Naive thymus-derived CD4-positive, alpha-beta T cell (primary cell): Measurements from ENCODE around the gene LILRA1. TPM values are rescaled to one million over a fixed set of nuclear protein-coding genes. Genes with fewer than 3 reads are reported as not detected.

ENCODE experiments used
- ATAC-seq: fragments of 150-1000 bp; cut with Tn5 transposase; 2 replicates; pipeline ENCODE4 v1.10.0; 2021; ENCODE audit warnings: mild to moderate bottlenecking, moderate library complexity
- CTCF ChIA-PET: fragments of 350-600 bp; sonication (Branson Sonifier 250); formaldehyde crosslinking; loops from one replicate; lab custom pipeline; 2021; ENCODE audit warnings: antibody characterized with exemption; lab: Charles Lee
- POLR2A ChIA-PET: fragments of 350-600 bp; sonication (Branson Sonifier 250); formaldehyde crosslinking; loops from one replicate; lab custom pipeline; 2021; ENCODE audit warnings: antibody characterized with exemption, inconsistent platforms; lab: Charles Lee
- DNase-seq, 9 donors: peaks; one replicate each; pipeline versions ENCODE4 v3.0.0 to v3.0.0-alpha.2; 2020 to 2022; ENCODE audit warnings: mixed read lengths in 1 of 9
- H3K27ac ChIP-seq: one replicate; pipeline ENCODE4 v1.7.0; 2013; ENCODE audit warnings: mild to moderate bottlenecking, low read depth, low read length, moderate library complexity
- H3K27me3 ChIP-seq, 2 donors: one replicate each; pipeline ENCODE4 v1.7.0; 2013; ENCODE audit warnings: low read length in 2 of 2, mild to moderate bottlenecking in 2 of 2, moderate library complexity in 2 of 2; ENCODE audit not compliant: control insufficient read depth in 2 of 2, insufficient read depth in 2 of 2
- H3K36me3 ChIP-seq, 3 experiments: 1 replicate in 2 of 3; 2 replicates in 1 of 3; pipeline ENCODE4 v1.7.0; 2013; ENCODE audit warnings: low read length in 3 of 3, mild to moderate bottlenecking in 3 of 3, moderate library complexity in 1 of 3; ENCODE audit not compliant: insufficient read depth in 3 of 3, control insufficient read depth in 2 of 3
- H3K4me1 ChIP-seq, 2 donors: one replicate each; pipeline ENCODE4 v1.7.0; 2013; ENCODE audit warnings: low read length in 2 of 2, mild to moderate bottlenecking in 2 of 2, moderate library complexity in 1 of 2; ENCODE audit not compliant: control insufficient read depth in 2 of 2, insufficient read depth in 2 of 2
- H3K4me3 ChIP-seq: 2 replicates; pipeline ENCODE4 v1.7.0; 2013; ENCODE audit warnings: mild to moderate bottlenecking, low read length
- H3K9me3 ChIP-seq, 3 experiments: 1 replicate in 2 of 3; 2 replicates in 1 of 3; pipeline ENCODE4 v1.7.0; 2013; ENCODE audit warnings: low read length in 3 of 3; ENCODE audit not compliant: control insufficient read depth in 2 of 3
- H3K27ac Mint-ChIP-seq, 9 donors: one replicate each; pipeline ENCODE4 v1.8.0; 2020 to 2022; ENCODE audit warnings: mixed read lengths in 9 of 9, mild to moderate bottlenecking in 8 of 9, moderate library complexity in 5 of 9, inconsistent platforms in 2 of 9
- H3K27me3 Mint-ChIP-seq, 5 donors: one replicate each; pipeline ENCODE4 v1.8.0; 2021 to 2022; ENCODE audit warnings: mixed read lengths in 5 of 5, mild to moderate bottlenecking in 1 of 5
- H3K36me3 Mint-ChIP-seq, 5 donors: one replicate each; pipeline ENCODE4 v1.8.0; 2020 to 2022; ENCODE audit warnings: mixed read lengths in 5 of 5, mild to moderate bottlenecking in 3 of 5, inconsistent platforms in 1 of 5
- H3K4me1 Mint-ChIP-seq, 7 donors: one replicate each; pipeline ENCODE4 v1.8.0; 2020 to 2022; ENCODE audit warnings: mixed read lengths in 7 of 7, mild to moderate bottlenecking in 3 of 7, inconsistent platforms in 1 of 7
- H3K4me3 Mint-ChIP-seq, 10 donors: one replicate each; pipeline ENCODE4 v1.8.0; 2020 to 2022; ENCODE audit warnings: mild to moderate bottlenecking in 10 of 10, mixed read lengths in 10 of 10, moderate library complexity in 6 of 10, inconsistent platforms in 2 of 10
- H3K9me3 Mint-ChIP-seq, 11 donors: one replicate each; pipeline ENCODE4 v1.8.0; 2020 to 2022; ENCODE audit warnings: mixed read lengths in 11 of 11, mild to moderate bottlenecking in 4 of 11, inconsistent platforms in 1 of 11, moderate library complexity in 1 of 11
- intact Hi-C, 2 donors: fragments of 100-400 bp; cut with micrococcal nuclease; formaldehyde crosslinking; loops; one replicate each; pipeline ENCODE4 v1.15.1; 2023
- microRNA-seq: library from miRNA; unstranded; fragments of <30 nt; microRNA quantifications from one replicate; pipeline ENCODE4 v1.2.0, GENCODE V29; 2022; ENCODE audit warnings: borderline microRNAs expressed
- polyA plus RNA-seq, 2 donors: library from polyadenylated mRNA; unstranded; fragments of 300-500 nt; fragmentation: Illumina TruSeq; gene quantifications; one replicate each; pipeline ENCODE4 v1.2.3, GENCODE V29; 2021
- total RNA-seq, 6 experiments: library from RNA in 5 of 6; stranded (reverse) in 5 of 6; gene quantifications; 1 replicate in 5 of 6; 2 replicates in 1 of 6; pipeline ENCODE4 v1.2.3 and lab custom pipeline; 2021 to 2026

Gene LILRA1
- total and polyA plus RNA-seq, 7 experiments from 2014 or later = 0.14 to 36.7 (median 4.3) TPM; not detected in 4

GRCh38 chr19:54650108-54650655, 56.8 kb downstream of the LILRA1 start:
- H3K9me3 ChIP-seq = no peaks in the 10 kb centered on the region
- CTCF ChIA-PET = no interaction called here

More at GRCh38 chr19:54650108-54650655, 56.8 kb downstream of the LILRA1 start:
- Histone ChIP-seq H3K36me3 (no peaks in the 10 kb centered on the region), H3K4me1 (no peaks in the 10 kb centered on the region), H3K4me3 (no peak overlapping the region), H3K27ac (no peak overlapping the region), H3K27me3 (no peaks in the 10 kb centered on the region)
- intact Hi-C loops = loop anchor here in 1 of 2 donors (5.0 to 10.0 kb wide), 2 partner anchors 485 to 852 kb away; no protein-coding TSS in a partner anchor
- Mint-ChIP-seq H3K36me3 (no peaks in the 10 kb centered on the region), H3K27me3 (peaks cover 0 to 17% (median 9%) of the 10 kb centered on the region in 5 donors), H3K4me3 (no peak overlapping the region), H3K27ac (no peak overlapping the region), H3K4me1 (no peaks in the 10 kb centered on the region), H3K9me3 (peaks cover 0 to 2% (median 0%) of the 10 kb centered on the region in 11 donors)
- DNase-seq (no peak), ATAC-seq (no peak)
- POLR2A ChIA-PET = no interaction called here

Small RNAs within 50 kb of the gene (microRNA-seq; reads per million reads assigned to microRNA genes)
- gene MIR8061 = not detected

Other genes starting within 250 kb of the LILRA1 start
- 10 to 100 TPM; 47.0 to 92.3 (median 82.3) TPM for gene LAIR1, start 228.7 kb upstream of the LILRA1 start, total RNA-seq
- 10 to 100 TPM; 48.6 to 98.1 TPM for gene LAIR1, start 228.7 kb upstream of the LILRA1 start, polyA plus RNA-seq
- 1 to 10 TPM in 1 of 5 experiments, under 1 TPM in 1, not detected in 3; 0.10 to 1.8 TPM for gene TTYH1, start 178.2 kb upstream of the LILRA1 start, total RNA-seq
- gene TTYH1, start 178.2 kb upstream of the LILRA1 start, polyA plus RNA-seq = under 1 TPM; 0.23 to 0.40 TPM
- 100 to 1,000 TPM; 238 to 685 (median 503) TPM for gene LENG8, start 144.4 kb upstream of the LILRA1 start, total RNA-seq
- gene LENG8, start 144.4 kb upstream of the LILRA1 start, polyA plus RNA-seq = 10 to 100 TPM in 1 of 2 donors, 1 to 10 TPM in 1; 6.2 to 16.8 TPM
- gene LENG9, start 129.9 kb upstream of the LILRA1 start, total RNA-seq = 1 to 10 TPM; 3.5 to 6.1 (median 4.3) TPM
- under 1 TPM; 0.09 to 0.16 TPM for gene LENG9, start 129.9 kb upstream of the LILRA1 start, polyA plus RNA-seq
- gene CDC42EP5, start 120.3 kb upstream of the LILRA1 start, total RNA-seq = not detected
- not detected for gene CDC42EP5, start 120.3 kb upstream of the LILRA1 start, polyA plus RNA-seq
- 10 to 100 TPM in 1 of 5 experiments, 1 to 10 TPM in 2, under 1 TPM in 1, not detected in 1; 0.85 to 12.8 (median 2.2) TPM for gene LAIR2, start 90.8 kb upstream of the LILRA1 start, total RNA-seq
- gene LAIR2, start 90.8 kb upstream of the LILRA1 start, polyA plus RNA-seq = 1 to 10 TPM; 2.5 to 5.5 TPM
- gene LILRA2, start 19.8 kb upstream of the LILRA1 start, total RNA-seq = 10 to 100 TPM in 1 of 5 experiments, 1 to 10 TPM in 1, under 1 TPM in 3; 0.24 to 50.3 (median 0.87) TPM
- gene LILRA2, start 19.8 kb upstream of the LILRA1 start, polyA plus RNA-seq = under 1 TPM; 0.18 to 0.38 TPM
- 10 to 100 TPM in 1 of 5 experiments, 1 to 10 TPM in 3, not detected in 1; 1.1 to 56.5 (median 5.1) TPM for gene LILRB1, start 36.9 kb downstream of the LILRA1 start, total RNA-seq
- gene LILRB1, start 36.9 kb downstream of the LILRA1 start, polyA plus RNA-seq = under 1 TPM in 1 of 2 donors, not detected in 1; 0.09 TPM
- 10 to 100 TPM in 1 of 5 experiments, 1 to 10 TPM in 3, under 1 TPM in 1; 0.15 to 20.2 (median 2.5) TPM for gene LILRB4, start 69.4 kb downstream of the LILRA1 start, total RNA-seq
- not detected for gene LILRB4, start 69.4 kb downstream of the LILRA1 start, polyA plus RNA-seq
- not detected for gene KIR3DL3, start 130.8 kb downstream of the LILRA1 start, total RNA-seq
- gene KIR3DL3, start 130.8 kb downstream of the LILRA1 start, polyA plus RNA-seq = not detected
- gene KIR2DL3, start 144.9 kb downstream of the LILRA1 start, total RNA-seq = 1 to 10 TPM in 1 of 5 experiments, under 1 TPM in 1, not detected in 3; 0.27 to 4.0 TPM
- under 1 TPM in 1 of 2 donors, not detected in 1; 0.11 TPM for gene KIR2DL3, start 144.9 kb downstream of the LILRA1 start, polyA plus RNA-seq
- gene KIR2DL1, start 176.2 kb downstream of the LILRA1 start, total RNA-seq = 1 to 10 TPM in 2 of 5 experiments, not detected in 3; 1.0 to 1.2 TPM
- not detected for gene KIR2DL1, start 176.2 kb downstream of the LILRA1 start, polyA plus RNA-seq
- under 1 TPM in 3 of 5 experiments, not detected in 2; 0.15 to 0.48 (median 0.44) TPM for gene KIR2DL4, start 210.0 kb downstream of the LILRA1 start, total RNA-seq
- not detected for gene KIR2DL4, start 210.0 kb downstream of the LILRA1 start, polyA plus RNA-seq
- 1 to 10 TPM in 2 of 5 experiments, not detected in 3; 1.1 to 2.0 TPM for gene KIR3DL1, start 222.8 kb downstream of the LILRA1 start, total RNA-seq
- gene KIR3DL1, start 222.8 kb downstream of the LILRA1 start, polyA plus RNA-seq = under 1 TPM in 1 of 2 donors, not detected in 1; 0.14 TPM
- 1 to 10 TPM in 2 of 5 experiments, not detected in 3; 1.3 to 3.5 TPM for gene KIR2DS4, start 239.0 kb downstream of the LILRA1 start, total RNA-seq
- gene KIR2DS4, start 239.0 kb downstream of the LILRA1 start, polyA plus RNA-seq = under 1 TPM in 1 of 2 donors, not detected in 1; 0.24 TPM